Natural killer cell treated with Interleukin-12 subunit alpha and Interleukin-12 subunit beta and Interleukin-15 and Interleukin-18, amount 100 ng/mL, for 72 hours (primary cell): ENCODE results near the gene ZNF260. TPM values are rescaled to one million over a fixed set of nuclear protein-coding genes. Genes with fewer than 3 reads are reported as not detected.
"Not testable (repeated sequence)": the region's sequence is repeated elsewhere in the genome, so short reads cannot be mapped to it uniquely, and the experiment has no call there.

ENCODE experiments used
- ATAC-seq, 2 donors: fragments of 150-1000 bp; cut with Tn5 transposase in 1 of 2; sonication (Bioruptor Pico), chemical (Tn5 transposase) in 1 of 2; 2 replicates each; pipeline ENCODE4 v1.10.0; 2021
- DNase-seq: peaks from one replicate; pipeline ENCODE4 v3.0.0; 2022; ENCODE audit warnings: low spot score
- H3K27ac Mint-ChIP-seq, 2 donors: 1 replicate in 1 of 2; 2 replicates in 1 of 2; pipeline ENCODE4 v1.8.0; 2022; ENCODE audit warnings: mixed read lengths in 2 of 2, mild to moderate bottlenecking in 1 of 2, moderate library complexity in 1 of 2
- H3K27me3 Mint-ChIP-seq, 2 donors: 1 replicate in 1 of 2; 2 replicates in 1 of 2; pipeline ENCODE4 v1.8.0; 2022; ENCODE audit warnings: mixed read lengths in 2 of 2
- H3K36me3 Mint-ChIP-seq: one replicate; pipeline ENCODE4 v1.8.0; 2022; ENCODE audit warnings: mixed read lengths
- H3K4me1 Mint-ChIP-seq, 2 donors: 1 replicate in 1 of 2; 2 replicates in 1 of 2; pipeline ENCODE4 v1.8.0; 2022; ENCODE audit warnings: low read depth in 2 of 2, mixed read lengths in 2 of 2, mild to moderate bottlenecking in 1 of 2
- H3K4me3 Mint-ChIP-seq: one replicate; pipeline ENCODE4 v1.8.0; 2022; ENCODE audit warnings: mixed read lengths
- H3K9me3 Mint-ChIP-seq: 2 replicates; pipeline ENCODE4 v1.8.0; 2022; ENCODE audit warnings: mixed read lengths
- total RNA-seq, 2 donors: library from RNA; stranded (reverse); gene quantifications; one replicate each; pipeline ENCODE4 v1.2.3, GENCODE V29; 2022

The ZNF260 gene
- total RNA-seq, 2 donors from 2014 or later: 6.0 to 7.1 TPM

GRCh38 chr19:36524617-36525016, 3.5 kb downstream of the ZNF260 start:
- H3K4me3 Mint-ChIP-seq: no peak overlapping the region
- peaks cover 22 to 23% of the 10 kb centered on the region in 2 donors for H3K4me1 Mint-ChIP-seq
- H3K36me3 Mint-ChIP-seq: peaks cover 48% of the 10 kb centered on the region
- no peaks in the 10 kb centered on the region for H3K27me3 Mint-ChIP-seq
- DNase-seq: no peak
- no peak for ATAC-seq
- H3K9me3 Mint-ChIP-seq: peaks cover 16% of the 10 kb centered on the region
- H3K27ac Mint-ChIP-seq: no peak overlapping the region

DNA sequence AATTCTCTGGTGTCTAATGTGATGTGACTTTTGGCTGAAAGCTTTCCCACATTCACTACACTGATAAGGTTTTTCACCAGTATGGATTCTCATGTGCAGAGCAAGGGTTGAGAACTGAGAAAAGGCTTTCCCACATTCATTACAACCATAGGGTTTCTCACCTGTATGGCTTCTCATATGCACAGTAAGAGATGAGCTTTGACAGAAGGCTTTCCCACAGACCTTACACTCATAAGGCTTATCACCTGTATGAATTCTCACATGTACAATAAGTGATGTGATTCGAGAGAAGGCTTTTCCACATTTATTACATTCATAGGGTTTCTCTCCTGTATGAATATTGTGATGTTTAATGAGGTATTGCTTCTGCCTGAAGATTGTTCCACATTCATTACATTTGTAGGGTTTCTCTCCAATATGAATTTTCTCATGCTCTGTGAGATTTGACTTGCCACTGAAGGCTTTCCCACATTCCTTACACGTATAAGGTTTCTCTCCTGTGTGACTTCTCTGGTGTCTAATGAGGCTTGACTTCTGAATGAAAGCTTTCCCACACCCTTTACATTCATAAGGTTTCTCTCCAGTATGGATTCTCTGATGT, 14.0 kb downstream of the ZNF260 start:
- Mint-ChIP-seq H3K4me1 (peaks cover 0 to 9% of the 10 kb centered on the region in 2 donors), H3K9me3 (peaks cover 21% of the 10 kb centered on the region), H3K36me3 (peaks cover 66% of the 10 kb centered on the region), H3K4me3 (no peak overlapping the region), H3K27ac (no peak overlapping the region), H3K27me3 (no peaks in the 10 kb centered on the region)
- DNase-seq (no peak), ATAC-seq (no peak)

DNA sequence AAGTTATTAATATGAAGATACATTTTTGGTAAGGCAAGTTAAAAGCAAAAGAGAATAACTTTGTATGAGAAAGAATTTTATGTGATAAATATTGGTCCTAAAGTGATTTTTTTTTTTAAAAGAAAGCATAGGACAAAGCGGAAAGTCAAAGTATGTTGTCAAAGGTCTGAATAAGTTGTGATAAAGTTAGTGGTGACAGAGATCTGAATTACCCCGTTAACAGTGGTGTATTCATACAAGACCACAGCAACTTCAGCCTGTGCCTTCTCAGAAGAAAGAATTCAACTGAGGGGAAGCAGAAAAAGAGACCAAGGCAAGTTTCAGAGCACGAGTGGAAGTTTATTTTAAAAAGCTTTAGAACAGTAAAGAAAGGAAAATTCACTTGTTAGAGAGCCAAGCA, 19.7 kb downstream of the ZNF260 start:
- DNase-seq (no peak), ATAC-seq (no peak)
- Mint-ChIP-seq H3K4me3 (no peak overlapping the region), H3K36me3 (peaks cover 27% of the 10 kb centered on the region), H3K4me1 (no peaks in the 10 kb centered on the region), H3K27ac (no peak overlapping the region), H3K9me3 (peaks cover 5% of the 10 kb centered on the region), H3K27me3 (no peaks in the 10 kb centered on the region)

GRCh38 chr19:36501973-36502372, 26.1 kb downstream of the ZNF260 start:
- ATAC-seq (no peak), DNase-seq (no peak)
- Mint-ChIP-seq H3K36me3 (peaks cover 23% of the 10 kb centered on the region), H3K27ac (no peak overlapping the region), H3K27me3 (no peaks in the 10 kb centered on the region), H3K4me3 (no peak overlapping the region), H3K9me3 (peaks cover 14% of the 10 kb centered on the region), H3K4me1 (no peaks in the 10 kb centered on the region)

DNA sequence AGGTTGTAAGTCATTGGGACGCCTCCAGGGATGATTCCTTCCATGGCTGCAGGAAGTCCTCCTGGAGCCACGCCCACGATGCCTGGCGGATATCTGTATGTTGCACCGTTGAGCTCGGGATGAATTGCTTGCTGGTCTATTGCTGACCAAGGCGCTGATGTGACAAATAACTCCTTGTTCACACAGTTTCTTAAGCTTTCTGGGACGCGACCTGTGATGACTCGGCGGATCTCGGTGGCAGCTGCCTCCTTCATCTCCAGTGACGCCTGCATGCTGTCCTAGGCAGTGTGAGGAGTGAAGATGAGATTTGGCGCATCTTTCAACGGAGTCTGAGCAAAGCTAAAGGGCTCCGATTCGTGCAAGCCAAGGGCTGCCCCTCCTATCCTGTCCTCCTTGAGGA, 31.1 kb downstream of the ZNF260 start:
- H3K36me3 Mint-ChIP-seq: peaks cover 11% of the 10 kb centered on the region
- no peak for ATAC-seq
- no peak for DNase-seq
- no peak overlapping the region for H3K4me3 Mint-ChIP-seq
- no peak overlapping the region for H3K27ac Mint-ChIP-seq
- H3K4me1 Mint-ChIP-seq: no peaks in the 10 kb centered on the region
- H3K9me3 Mint-ChIP-seq: peaks cover 15% of the 10 kb centered on the region
- H3K27me3 Mint-ChIP-seq: no peaks in the 10 kb centered on the region

GRCh38 chr19:36492689-36493453, 35.2 kb downstream of the ZNF260 start:
- not testable (repeated sequence) for H3K27me3 Mint-ChIP-seq, H3K9me3 Mint-ChIP-seq, ATAC-seq, DNase-seq, H3K27ac Mint-ChIP-seq, H3K4me3 Mint-ChIP-seq
- Mint-ChIP-seq H3K4me1 (peaks cover 19 to 22% of the 10 kb centered on the region in 2 donors), H3K36me3 (peaks cover 17% of the 10 kb centered on the region)

GRCh38 chr19:36490846-36491245, 37.2 kb downstream of the ZNF260 start:
- Mint-ChIP-seq H3K4me1 (peaks cover 25 to 30% of the 10 kb centered on the region in 2 donors), H3K27ac (peak overlapping the region in 1 of 2 donors; percentile 99), H3K4me3 (peak overlapping the region; percentile 100), H3K36me3 (peaks cover 17% of the 10 kb centered on the region)
- DNase-seq, H3K27me3 Mint-ChIP-seq, H3K9me3 Mint-ChIP-seq, ATAC-seq: not testable (repeated sequence)

GRCh38 chr19:36489920-36490415, 38.1 kb downstream of the ZNF260 start:
- H3K36me3 Mint-ChIP-seq: peaks cover 17% of the 10 kb centered on the region
- ATAC-seq (peak; percentile 70 to 76), DNase-seq (peak; percentile 78)
- peaks cover 25 to 30% of the 10 kb centered on the region in 2 donors for H3K4me1 Mint-ChIP-seq
- H3K27ac Mint-ChIP-seq: peak overlapping the region; percentile 96 to 99
- H3K9me3 Mint-ChIP-seq: peaks cover 6% of the 10 kb centered on the region
- peak overlapping the region; percentile 100 for H3K4me3 Mint-ChIP-seq
- H3K27me3 Mint-ChIP-seq: no peaks in the 10 kb centered on the region

DNA sequence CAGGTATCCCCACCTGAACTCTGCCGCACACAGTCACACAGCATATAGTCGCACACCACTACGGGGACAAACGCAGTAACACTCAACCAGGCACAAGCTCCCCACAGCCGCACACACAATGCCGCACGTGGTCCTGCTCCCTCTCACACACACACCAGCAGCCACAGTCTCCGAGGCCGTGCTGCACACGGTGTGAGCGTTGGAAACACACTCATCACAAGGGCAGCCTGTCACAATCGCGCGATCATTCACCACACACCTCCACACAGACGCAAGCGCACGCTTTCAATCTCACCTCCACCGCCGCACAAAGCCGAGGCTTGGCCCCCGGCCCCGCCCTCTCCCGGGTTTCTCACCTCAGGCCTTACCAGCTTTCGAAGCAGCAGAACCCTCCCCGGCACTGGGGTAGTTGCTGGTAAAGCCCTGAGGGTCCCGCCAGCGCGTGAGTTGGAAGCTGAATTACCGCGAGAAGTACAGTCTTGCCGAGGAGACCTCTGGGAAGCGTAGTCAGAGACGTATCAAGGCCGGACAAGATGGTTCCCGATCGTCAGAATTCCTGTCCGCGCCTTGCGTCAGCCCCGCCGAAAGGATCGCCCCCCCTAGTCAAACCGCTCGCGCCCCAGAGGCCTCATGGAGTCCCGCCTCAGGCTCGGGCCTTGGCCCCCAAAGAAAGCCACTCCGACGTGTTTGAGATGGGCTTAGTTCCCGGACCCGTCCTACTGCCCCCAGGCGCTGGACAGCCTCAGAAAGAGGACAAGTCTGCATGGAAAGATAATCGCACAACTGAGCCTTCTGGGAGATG, 38.8 kb downstream of the ZNF260 start, which contains the start of gene ZNF566:
Gene ZNF566, minus strand, starts transcription at position 444 of the 802 bp plus-strand sequence. CDS start 13,004 bp downstream, outside the sequence.
- Mint-ChIP-seq H3K36me3 (peaks cover 17% of the 10 kb centered on the region), H3K4me1 (peaks cover 25 to 30% of the 10 kb centered on the region in 2 donors), H3K4me3 (peak within 1 kb of the TSS; percentile 100), H3K27me3 (no peaks in the 10 kb centered on the region), H3K9me3 (peaks cover 6% of the 10 kb centered on the region), H3K27ac (peak within 1 kb of the TSS; percentile 96 to 99)
- peak; percentile 97 to 98 for ATAC-seq
- DNase-seq: peak; percentile 94

GRCh38 chr19:36488846-36489117, 39.3 kb downstream of the ZNF260 start:
- Mint-ChIP-seq H3K36me3 (peaks cover 17% of the 10 kb centered on the region), H3K9me3 (peaks cover 6% of the 10 kb centered on the region), H3K4me1 (peaks cover 25 to 30% of the 10 kb centered on the region in 2 donors), H3K27ac (peak overlapping the region; percentile 96 to 99), H3K27me3 (no peaks in the 10 kb centered on the region), H3K4me3 (peak overlapping the region; percentile 100)
- DNase-seq: no peak
- peak; percentile 1 to 34 for ATAC-seq

- no peaks in the 10 kb centered on the region for H3K27me3 Mint-ChIP-seq
- H3K36me3 Mint-ChIP-seq: peaks cover 17% of the 10 kb centered on the region
- H3K4me3 Mint-ChIP-seq: peak overlapping the region; percentile 100
- peaks cover 6% of the 10 kb centered on the region for H3K9me3 Mint-ChIP-seq
- no peak for DNase-seq
- ATAC-seq: no peak
- H3K27ac Mint-ChIP-seq: peak overlapping the region; percentile 96 to 99
- H3K4me1 Mint-ChIP-seq: peaks cover 25 to 30% of the 10 kb centered on the region in 2 donors
These were observed 39.8 kb downstream of the ZNF260 start for GRCh38 chr19:36488118-36488845.

GRCh38 chr19:36483653-36484052, 44.4 kb downstream of the ZNF260 start:
- Mint-ChIP-seq H3K36me3 (peaks cover 15% of the 10 kb centered on the region), H3K27ac (no peak overlapping the region), H3K9me3 (no peaks in the 10 kb centered on the region), H3K4me3 (no peak overlapping the region), H3K4me1 (peaks cover 11 to 15% of the 10 kb centered on the region in 2 donors), H3K27me3 (no peaks in the 10 kb centered on the region)
- DNase-seq: no peak
- no peak for ATAC-seq

- H3K9me3 Mint-ChIP-seq: no peaks in the 10 kb centered on the region
- peaks cover 8% of the 10 kb centered on the region in 2 donors for H3K4me1 Mint-ChIP-seq
- DNase-seq (no peak), ATAC-seq (no peak)
- H3K4me3 Mint-ChIP-seq: no peak overlapping the region
- peaks cover 10% of the 10 kb centered on the region for H3K36me3 Mint-ChIP-seq
- H3K27ac Mint-ChIP-seq: no peak overlapping the region
- H3K27me3 Mint-ChIP-seq: no peaks in the 10 kb centered on the region
These were observed 45.2 kb downstream of the ZNF260 start for GRCh38 chr19:36482876-36483275.
